HG03457 (cell line): ENCODE data around the gene MAF.

ENCODE experiments used
- ATAC-seq: cut with Tn5 transposase; IDR thresholded peaks from one replicate; pipeline ENCODE4 v1.9.1; 2021; ENCODE audit warnings: moderate number of reproducible peaks; ENCODE audit not compliant: unreplicated experiment

Gene MAF

GRCh38 chr16:79592186-79592585 is 8.4 kb downstream of the MAF start:
- ATAC-seq, result no peak

- no peak for ATAC-seq
These were observed 10.9 kb downstream of the MAF start for GRCh38 chr16:79589601-79590102.

GRCh38 chr16:79587897-79588296 is 12.6 kb downstream of the MAF start:
- ATAC-seq, result no peak

- ATAC-seq, result no peak
These were observed 13.2 kb downstream of the MAF start for GRCh38 chr16:79587296-79587695.

- ATAC-seq, result no peak
These were observed 17.7 kb downstream of the MAF start for GRCh38 chr16:79582789-79583188.

GRCh38 chr16:79580453-79581191 is 19.9 kb downstream of the MAF start:
- no peak for ATAC-seq

- ATAC-seq, result no peak
These were observed 23.9 kb downstream of the MAF start for GRCh38 chr16:79576602-79577001.

GRCh38 chr16:79573884-79574283 is 26.7 kb downstream of the MAF start:
- no peak for ATAC-seq

- no peak for ATAC-seq
These were observed 27.5 kb downstream of the MAF start for GRCh38 chr16:79573071-79573470.

- no peak for ATAC-seq
These were observed 28.5 kb downstream of the MAF start for GRCh38 chr16:79571903-79572535.

GRCh38 chr16:79571065-79571902 is 29.3 kb downstream of the MAF start:
- ATAC-seq, result no peak

- no peak for ATAC-seq
These were observed 35.8 kb downstream of the MAF start for GRCh38 chr16:79564671-79565107.

- ATAC-seq, result no peak
These were observed 36.6 kb downstream of the MAF start for GRCh38 chr16:79563921-79564320.

GRCh38 chr16:79562166-79562823 is 38.2 kb downstream of the MAF start:
- ATAC-seq, result no peak

GRCh38 chr16:79561729-79562128 is 38.8 kb downstream of the MAF start:
- ATAC-seq, result no peak

- ATAC-seq, result no peak
These were observed 39.6 kb downstream of the MAF start for GRCh38 chr16:79560923-79561322.

- no peak for ATAC-seq
These were observed 40.2 kb downstream of the MAF start for GRCh38 chr16:79560318-79560717.

GRCh38 chr16:79559532-79559931 is 41.0 kb downstream of the MAF start:
- ATAC-seq, result no peak

- no peak for ATAC-seq
These were observed 43.1 kb downstream of the MAF start for GRCh38 chr16:79557421-79557820.

- ATAC-seq, result no peak
These were observed 45.6 kb downstream of the MAF start for GRCh38 chr16:79554912-79555311.

GRCh38 chr16:79550373-79550772 is 50.2 kb downstream of the MAF start:
- no peak for ATAC-seq
